Measurements from ENCODE around the gene CCDC141.

GRCh38 chr2:178844701-178845100, 205.2 kb downstream of the CCDC141 start:
- TF ChIP-seq CTCF (IDR thresholded peaks at IDR 0.05) (no peak), POLR2A (IDR thresholded peaks at IDR 0.05) (no peak)

Data from breast epithelium (tissue), 3 donors.